NCI-H2171 treated with DMSO at 0.1 percent for 48 hours (cell line): Measurements from ENCODE around the gene SLC9A1.
A peak's percentile ranks its signal among the peaks of the same experiment; 100 is the strongest.

Experiments
- DNase-seq: peaks from one replicate; lab custom pipeline; 2025; lab: John Stamatoyannopoulos, UW

Gene SLC9A1

GRCh38 chr1:27102707-27103468, 52.0 kb downstream of the SLC9A1 start:
- DNase-seq = peak; percentile 59

- DNase-seq = no peak
Observed at GRCh38 chr1:27102134-27102706, 52.7 kb downstream of the SLC9A1 start.

- no peak for DNase-seq
Observed at GRCh38 chr1:27101696-27102095, 53.2 kb downstream of the SLC9A1 start.

- DNase-seq = no peak
Observed at GRCh38 chr1:27101054-27101491, 53.9 kb downstream of the SLC9A1 start.

- no peak for DNase-seq
Observed at GRCh38 chr1:27100335-27101053, 54.4 kb downstream of the SLC9A1 start.

GRCh38 chr1:27099587-27100334, 55.2 kb downstream of the SLC9A1 start:
- DNase-seq = peak; percentile 83

GRCh38 chr1:27099135-27099586, 55.8 kb downstream of the SLC9A1 start:
- DNase-seq = peak; percentile 83

- DNase-seq = no peak
Observed at GRCh38 chr1:27098431-27099134, 56.3 kb downstream of the SLC9A1 start.

GRCh38 chr1:27097484-27097917, 57.4 kb downstream of the SLC9A1 start:
- DNase-seq = peak; percentile 72

GRCh38 chr1:27095576-27095975, 59.3 kb downstream of the SLC9A1 start:
- DNase-seq = no peak

GRCh38 chr1:27092888-27093287, 62.0 kb downstream of the SLC9A1 start:
- no peak for DNase-seq

- DNase-seq = no peak
Observed at GRCh38 chr1:27090911-27091310, 64.0 kb downstream of the SLC9A1 start.

GRCh38 chr1:27087371-27088220, 67.3 kb downstream of the SLC9A1 start:
- no peak for DNase-seq

GRCh38 chr1:27086628-27087027, 68.3 kb downstream of the SLC9A1 start:
- no peak for DNase-seq

- no peak for DNase-seq
Observed at GRCh38 chr1:27086026-27086425, 68.9 kb downstream of the SLC9A1 start.

- DNase-seq = no peak
Observed at GRCh38 chr1:27084107-27084506, 70.8 kb downstream of the SLC9A1 start.

GRCh38 chr1:27077968-27078367, 77.0 kb downstream of the SLC9A1 start:
- DNase-seq = no peak

GRCh38 chr1:27076803-27077202, 78.1 kb downstream of the SLC9A1 start:
- no peak for DNase-seq

- DNase-seq = no peak
Observed at GRCh38 chr1:27074175-27074780, 80.6 kb downstream of the SLC9A1 start.

GRCh38 chr1:27071049-27071416, 83.9 kb downstream of the SLC9A1 start:
- DNase-seq = peak; percentile 78
